LNCAP (cell line): ENCODE results near the gene EML6.

Source experiments
- CTCF ChIP-seq: fragments of 450-650 bp; IDR thresholded peaks from 2 replicates; pipeline ENCODE4 v1.5.1; 2017; ENCODE audit warnings: mild to moderate bottlenecking

Gene EML6

GRCh38 chr2:54840559-54841468 lies 117.4 kb downstream of the EML6 start:
- no peak for TF ChIP-seq CTCF

GRCh38 chr2:54845094-54845493 lies 121.6 kb downstream of the EML6 start:
- TF ChIP-seq CTCF = no peak

GRCh38 chr2:54845514-54845913 lies 122.1 kb downstream of the EML6 start:
- TF ChIP-seq CTCF = no peak

- no peak for TF ChIP-seq CTCF
Observed at GRCh38 chr2:54850171-54851122, 127.0 kb downstream of the EML6 start.

GRCh38 chr2:54853616-54854310 lies 130.3 kb downstream of the EML6 start:
- no peak for TF ChIP-seq CTCF

GRCh38 chr2:54855434-54855833 lies 132.0 kb downstream of the EML6 start:
- no peak for TF ChIP-seq CTCF
